Posterior cingulate gyrus (tissue), 11 donors: ENCODE data around the gene HCN3.
A peak's percentile ranks its signal among the peaks of the same experiment; 100 is the strongest.
"Not testable (repeated sequence)": the region's sequence is repeated elsewhere in the genome, so short reads cannot be mapped to it uniquely, and the experiment has no call there.

ENCODE experiments used
- DNase-seq, 10 donors: peaks; one replicate each; pipeline versions ENCODE4 v3.0.0 to v3.0.0-alpha.2; 2020 to 2021; ENCODE audit warnings: mixed read lengths in 3 of 10
- intact Hi-C: fragments of 100-400 bp; cut with DNase I; formaldehyde crosslinking; loops from one replicate; pipeline ENCODE4 v1.15.1; 2023

The HCN3 gene

DNA sequence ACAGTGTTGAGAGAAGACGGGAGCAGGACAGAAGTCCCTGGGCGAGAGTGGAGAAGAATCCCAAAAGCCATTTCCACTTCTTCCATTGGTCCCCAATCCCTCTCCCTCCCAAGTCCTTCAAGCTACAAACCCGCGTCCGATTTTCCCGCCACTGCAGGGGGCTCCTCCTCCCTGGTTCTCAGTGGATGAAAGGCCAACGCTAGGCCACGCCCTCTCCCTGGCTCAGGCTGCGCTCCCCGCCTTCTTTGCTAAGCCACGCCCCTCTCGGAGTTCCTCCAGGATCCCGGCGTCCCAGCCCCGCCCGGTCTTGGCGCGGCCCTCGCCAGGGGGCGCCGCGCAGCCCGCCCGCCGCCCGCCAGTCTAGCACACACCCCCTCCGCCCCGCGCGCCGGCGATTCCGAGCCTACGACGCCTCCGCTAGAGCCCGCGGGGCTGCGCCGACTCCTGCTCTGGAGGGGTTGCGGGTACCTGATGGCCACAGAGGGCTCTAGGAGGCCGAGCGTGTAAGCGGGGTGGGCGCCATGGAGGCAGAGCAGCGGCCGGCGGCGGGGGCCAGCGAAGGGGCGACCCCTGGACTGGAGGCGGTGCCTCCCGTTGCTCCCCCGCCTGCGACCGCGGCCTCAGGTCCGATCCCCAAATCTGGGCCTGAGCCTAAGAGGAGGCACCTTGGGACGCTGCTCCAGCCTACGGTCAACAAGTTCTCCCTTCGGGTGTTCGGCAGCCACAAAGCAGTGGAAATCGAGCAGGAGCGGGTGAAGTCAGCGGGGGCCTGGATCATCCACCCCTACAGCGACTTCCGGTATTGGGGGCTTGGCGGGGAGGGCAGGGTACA lies at the start of gene HCN3:
Gene HCN3 (plus strand): TSS at position 394 of the 832 bp plus-strand sequence. CDS start 128 bp downstream, at position 522.
- intact Hi-C loops = loop anchor here (1.0 kb wide), 1 partner anchor 46 kb away; no protein-coding TSS in a partner anchor
- DNase-seq = peak; percentile 96 to 100 (median 98)

- intact Hi-C loops = no loop called here
- DNase-seq = no peak
Observed at GRCh38 chr1:155228096-155228427, 49.2 kb upstream of the HCN3 start.

DNA sequence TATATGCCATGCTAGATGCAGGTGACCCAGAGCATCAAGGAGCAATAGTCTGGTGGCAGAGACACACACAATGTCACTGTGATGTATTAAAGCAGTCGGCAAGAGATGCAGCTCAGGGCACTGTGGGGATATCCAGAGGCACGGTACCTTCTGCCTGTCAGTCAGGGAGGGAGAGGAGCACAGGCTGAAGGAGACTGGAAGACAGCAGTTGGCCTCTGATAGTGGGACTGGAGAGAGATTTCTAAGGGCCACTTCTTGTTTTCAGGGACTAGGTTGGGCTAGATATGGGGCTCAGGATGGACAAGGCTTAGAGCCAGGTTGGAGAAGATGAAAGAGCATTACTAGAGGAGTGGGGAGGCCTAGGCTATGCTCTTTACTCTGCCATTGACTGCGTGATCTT lies 46.0 kb upstream of the HCN3 start:
- DNase-seq = not testable (repeated sequence)

GRCh38 chr1:155232001-155232978 lies 45.0 kb upstream of the HCN3 start:
- intact Hi-C loops = not testable (repeated sequence)
- peak in 3 of 10 donors; percentile 27 to 84 (median 51) for DNase-seq

More for the DNA sequence above, 46.0 kb upstream of the HCN3 start:
- intact Hi-C loops = not testable (repeated sequence)

- DNase-seq, intact Hi-C loops: not testable (repeated sequence)
Observed at GRCh38 chr1:155233502-155233901, 43.8 kb upstream of the HCN3 start.

GRCh38 chr1:155235375-155235774 lies 41.9 kb upstream of the HCN3 start:
- DNase-seq, intact Hi-C loops: not testable (repeated sequence)

DNA sequence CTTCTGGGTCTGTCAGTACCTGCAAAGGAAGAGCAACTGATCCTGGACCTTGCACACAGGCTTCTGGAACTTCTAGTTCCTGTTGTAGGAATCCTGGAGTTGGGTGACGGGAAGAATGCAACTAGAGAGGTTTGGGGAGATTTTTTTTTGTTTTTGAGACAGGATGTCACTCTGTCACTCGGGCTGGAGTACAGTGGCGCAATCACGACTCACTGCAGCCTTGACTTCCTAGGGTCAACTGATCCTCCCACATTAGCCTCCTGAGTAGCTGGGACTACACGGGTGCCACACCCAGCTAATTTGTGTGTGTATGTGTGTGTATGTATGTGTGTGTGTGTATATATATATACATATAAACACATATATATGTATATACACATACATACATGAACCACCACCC lies 40.8 kb upstream of the HCN3 start:
- no peak for DNase-seq
- intact Hi-C loops = no loop called here

DNA sequence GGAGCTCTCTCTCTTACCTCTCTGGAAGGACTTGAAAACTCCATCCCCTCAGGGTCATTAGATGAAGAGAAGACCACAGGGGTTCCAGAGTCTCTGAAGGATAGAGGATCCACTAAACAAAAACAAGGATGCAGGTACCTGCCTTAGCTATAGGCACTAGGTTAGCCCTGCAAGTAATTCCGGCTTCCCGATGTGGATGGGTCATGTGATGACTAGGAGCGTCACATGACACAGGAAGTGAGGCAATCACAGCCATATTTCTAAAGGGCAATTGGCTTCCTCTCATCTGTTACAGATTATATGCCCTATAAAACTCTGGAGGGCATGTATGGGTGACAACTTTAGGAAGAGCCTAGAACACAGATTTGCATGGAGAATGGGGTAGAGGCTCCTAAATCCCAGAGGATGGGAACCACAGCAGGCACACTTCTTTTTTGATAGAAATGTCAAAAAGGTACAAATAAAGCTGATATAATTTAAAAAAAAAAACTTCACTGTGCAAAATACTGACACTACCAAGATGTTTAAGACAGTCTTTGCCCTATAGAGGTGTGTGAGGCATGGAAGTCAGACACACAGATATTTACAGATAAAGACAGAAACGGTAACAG lies 36.1 kb upstream of the HCN3 start:
- intact Hi-C loops = loop anchor here (1.0 to 5.0 kb wide), 2 partner anchors 22 to 34 kb away; partner anchors contain the start of genes MTX1 and THBS3
- peak; percentile 68 to 96 (median 82) for DNase-seq

GRCh38 chr1:155241841-155242264 lies 35.4 kb upstream of the HCN3 start:
- no peak for DNase-seq
- intact Hi-C loops = loop anchor here (1.0 to 5.0 kb wide), 2 partner anchors 23 to 35 kb away; partner anchors contain the start of genes MTX1 and THBS3

- intact Hi-C loops = loop anchor here (5.0 kb wide), 1 partner anchor 36 kb away; the partner anchor contains the start of genes MTX1 and THBS3
- DNase-seq = no peak
Observed at GRCh38 chr1:155242805-155243358, 34.4 kb upstream of the HCN3 start.

GRCh38 chr1:155244368-155245162 lies 32.7 kb upstream of the HCN3 start:
- intact Hi-C loops = loop anchor here (1.0 to 5.0 kb wide), 2 partner anchors 17 to 37 kb away; partner anchors contain the start of genes MTX1 and THBS3
- peak; percentile 93 to 100 (median 98) for DNase-seq

DNA sequence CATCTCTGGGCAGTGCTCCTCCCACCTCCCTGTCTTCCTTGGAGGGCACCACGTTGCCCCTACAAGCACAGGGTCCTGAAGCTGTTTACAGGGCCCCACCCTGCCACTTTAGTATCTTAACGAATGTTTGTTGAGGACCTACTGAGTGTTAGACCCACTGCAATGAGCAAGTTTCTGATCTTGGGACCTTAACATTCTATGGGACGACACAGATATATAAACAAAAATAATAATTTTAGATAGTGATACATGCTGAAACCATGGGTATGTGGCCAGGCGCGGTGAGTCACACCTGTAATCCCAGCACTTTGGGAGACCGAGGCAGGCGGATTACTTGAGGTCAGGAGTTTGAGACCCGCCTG lies 32.1 kb upstream of the HCN3 start:
- intact Hi-C loops = no loop called here
- no peak for DNase-seq

GRCh38 chr1:155246796-155247195 lies 30.5 kb upstream of the HCN3 start:
- DNase-seq, intact Hi-C loops: not testable (repeated sequence)

DNA sequence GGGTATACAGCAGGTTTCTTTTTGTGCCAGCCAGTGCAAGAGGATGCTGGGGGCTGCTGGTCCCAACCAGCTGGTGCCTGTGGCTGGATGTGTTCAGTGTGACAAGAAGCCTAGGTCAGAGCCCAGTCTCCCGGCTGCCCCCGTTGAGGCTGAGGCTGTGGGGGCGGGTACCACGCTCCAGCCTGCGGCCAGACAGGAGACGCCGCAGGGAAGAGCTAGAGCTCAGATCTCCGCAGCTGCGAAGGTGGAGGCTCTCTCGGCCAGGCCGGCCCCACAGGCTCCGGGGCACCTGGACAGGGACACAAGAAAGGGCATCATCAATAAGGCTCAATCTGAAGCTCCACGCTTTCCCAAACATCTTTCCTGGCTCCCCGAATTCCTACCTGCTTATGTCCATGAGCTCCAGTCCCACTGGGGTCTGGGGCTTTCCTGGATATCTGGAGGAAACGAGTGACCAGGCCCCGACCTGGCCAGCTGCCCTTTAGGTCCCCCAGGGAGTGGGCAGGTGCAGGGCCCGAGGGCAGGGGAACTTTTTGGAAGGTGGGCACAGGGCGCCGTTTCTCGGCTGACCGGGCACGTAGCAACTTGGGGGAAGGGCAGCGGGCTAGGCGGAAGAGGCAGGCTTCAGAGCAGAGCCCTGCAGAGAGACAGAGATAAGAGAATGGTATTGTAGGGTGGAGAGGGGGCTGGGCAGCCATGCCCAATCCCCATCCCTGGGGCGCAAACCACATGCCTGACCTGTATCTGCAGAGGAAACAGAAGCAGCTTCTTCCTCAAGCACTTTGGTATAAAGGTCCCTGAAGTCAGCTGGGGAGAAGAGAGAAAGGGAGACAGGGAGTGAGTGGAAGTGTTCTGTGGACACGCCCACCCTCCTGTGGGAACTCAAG lies 29.4 kb upstream of the HCN3 start:
- DNase-seq = no peak
- intact Hi-C loops = no loop called here

DNA sequence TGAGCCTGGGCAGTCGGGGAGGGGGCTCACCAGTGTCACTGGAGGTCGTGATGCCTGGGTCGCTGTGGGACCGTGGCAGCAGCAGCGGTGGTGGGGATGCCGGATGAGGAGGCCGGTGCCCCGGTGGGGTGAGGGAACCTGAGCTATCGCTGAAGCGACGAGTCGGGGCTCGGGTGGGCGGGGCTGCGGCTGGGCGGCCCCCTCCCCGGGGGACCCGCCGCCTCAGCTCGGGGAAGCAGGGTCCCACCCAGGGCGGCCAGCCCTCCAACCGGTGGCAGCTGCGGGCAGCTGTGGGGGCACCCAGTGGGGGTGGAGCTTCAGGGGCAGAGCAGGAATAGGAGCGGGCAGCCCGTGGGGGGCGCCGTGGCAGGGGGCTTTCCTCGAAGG lies 27.0 kb upstream of the HCN3 start:
- intact Hi-C loops = loop anchor here (1.0 to 10.0 kb wide), 2 partner anchors 74 to 255 kb away; no protein-coding TSS in a partner anchor
- DNase-seq = peak in 1 of 10 donors; percentile 84

DNA sequence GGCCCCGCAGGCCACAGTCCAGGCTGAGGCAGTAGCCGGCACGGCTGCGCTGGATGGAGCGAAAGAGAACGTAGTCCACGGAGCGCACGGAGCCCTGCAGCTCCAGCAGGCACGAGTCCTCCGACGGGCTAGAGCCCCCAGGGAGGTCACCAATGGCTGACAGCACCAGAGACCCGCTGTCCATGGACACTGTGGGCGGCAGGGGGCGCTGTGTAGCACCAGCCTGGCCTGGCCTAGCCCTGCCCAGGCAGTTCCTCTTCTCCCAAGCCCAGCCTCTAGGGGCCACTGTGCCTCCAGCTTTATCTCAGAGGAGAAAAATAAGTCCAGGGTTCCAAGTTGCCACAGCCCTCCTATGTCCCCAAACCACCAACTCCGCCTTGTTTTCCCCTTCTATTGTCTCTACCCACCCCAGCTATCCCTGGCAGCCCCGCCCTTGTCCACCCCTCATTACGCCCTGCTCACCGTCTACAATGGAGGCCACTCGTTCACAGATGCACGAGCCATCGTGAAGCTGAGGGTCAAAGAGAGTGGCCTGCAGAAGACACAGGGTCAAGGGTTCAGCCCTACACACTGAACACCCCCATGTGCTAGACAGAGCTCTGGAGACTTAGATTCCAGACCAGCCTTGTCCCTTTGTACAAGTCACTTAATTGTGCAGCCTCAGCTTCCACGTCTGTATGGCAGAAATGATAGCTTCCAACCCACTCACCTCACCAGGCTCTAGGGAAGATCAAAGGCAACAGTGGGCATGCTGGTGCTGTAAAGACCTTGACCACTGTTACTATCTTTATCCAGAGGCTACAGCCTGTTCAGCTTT lies 26.4 kb upstream of the HCN3 start:
- DNase-seq = peak; percentile 83 to 99 (median 94)
- intact Hi-C loops = loop anchor here (1.0 to 10.0 kb wide), 2 partner anchors 73 to 254 kb away; no protein-coding TSS in a partner anchor

- DNase-seq = no peak
- intact Hi-C loops = loop anchor here (10.0 kb wide), 1 partner anchor 253 kb away; no protein-coding TSS in a partner anchor
Observed at GRCh38 chr1:155251566-155251965, 25.7 kb upstream of the HCN3 start.
